ENCODE results near the gene TMEM44. TPM values are rescaled to one million over a fixed set of nuclear protein-coding genes. Genes with fewer than 3 reads are reported as not detected.

Gene TMEM44
- total and polyA plus RNA-seq, 2 of the 4 experiments (the other 2 are of a cell fraction) = 9.7 to 24.2 TPM

DNA sequence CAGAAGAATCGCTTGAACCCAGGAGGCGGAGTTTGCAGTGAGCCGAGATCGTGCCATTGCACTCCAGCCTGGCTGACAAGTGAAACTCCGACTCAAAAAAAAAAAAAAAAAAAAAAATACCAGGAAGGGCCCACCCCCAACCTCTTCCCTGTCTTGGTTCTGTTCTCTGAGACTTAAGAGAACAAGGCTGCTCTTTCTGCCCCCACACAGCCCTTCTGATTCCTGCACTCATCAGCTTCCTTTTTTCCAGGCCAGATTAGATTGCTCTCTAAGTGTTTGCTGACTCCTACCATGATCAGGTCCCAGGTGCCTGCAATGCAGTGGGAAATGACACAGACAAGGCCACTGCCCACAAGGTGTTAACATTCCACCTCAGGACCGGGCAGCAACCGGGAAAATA, 13.0 kb downstream of the TMEM44 start:
- Histone ChIP-seq H2AK9ac (replicated peaks; ENCODE audit: low read depth, low read length, poor library complexity) (no peak overlapping the region), H2AK5ac (ENCODE audit: low read depth, low read length) (no peak overlapping the region), H3K27ac (ENCODE audit: insufficient read depth, low read length) (no peak overlapping the region), H3K79me1 (ENCODE audit: low read depth in 1 of 2, low read length in 2 of 2) (peaks cover 0 to 3% of the 10 kb centered on the region in 2 experiments; a peak in 1 of 4 replicates), H3K27me3 (ENCODE audit: control insufficient read depth, insufficient read depth, low read length) (no peaks in the 10 kb centered on the region), H4K91ac (ENCODE audit: insufficient read depth, low read depth, low read length) (no peak overlapping the region), H2BK20ac (ENCODE audit: low read depth, low read length) (no peak overlapping the region), H4K8ac (ENCODE audit: low read depth in 2 of 2, low read length in 2 of 2) (no peak overlapping the region), H2BK120ac (ENCODE audit: low read depth, low read length) (no peak overlapping the region), H2AFZ (replicated peaks; ENCODE audit: low read length, poor library complexity) (no peak overlapping the region), H3K4me3 (ENCODE audit: insufficient read depth, low read depth, low read length) (no peak overlapping the region), H3K14ac (replicated peaks; ENCODE audit: low read depth, low read length) (no peak overlapping the region), H3K56ac (ENCODE audit: extremely low read depth, insufficient read depth, low read length) (no peak overlapping the region), H2BK15ac (ENCODE audit: low read depth, low read length) (no peak overlapping the region), H3K9ac (ENCODE audit: low read depth, low read length) (no peak overlapping the region), H2BK5ac (ENCODE audit: low read depth, low read length, poor library complexity, severe bottlenecking) (no peak overlapping the region), H3K4me2 (ENCODE audit: low read depth, low read length) (no peak overlapping the region), H3K9me1 (ENCODE audit: insufficient read depth, low read length) (no peaks in the 10 kb centered on the region; the same call in 1 of the 2 replicates), H3K18ac (ENCODE audit: low read depth, low read length) (no peak overlapping the region), H3K4ac (ENCODE audit: low read depth, low read length) (no peak overlapping the region), H3K4me1 (ENCODE audit: control insufficient read depth, insufficient read depth, low read length) (peaks cover 2% of the 10 kb centered on the region; the same call in 1 of the 2 replicates), H4K5ac (ENCODE audit: low read depth, low read length) (no peak overlapping the region), H4K20me1 (ENCODE audit: insufficient read depth, low read length) (peaks cover 3% of the 10 kb centered on the region; the same call in 1 of the 2 replicates), H3K23ac (ENCODE audit: low read depth, low read length) (no peak overlapping the region), H3K36me3 (ENCODE audit: control insufficient read depth, insufficient read depth, low read length) (peaks cover 42% of the 10 kb centered on the region; the same call in 1 of the 2 replicates), H3K9me3 (ENCODE audit: control insufficient read depth, insufficient read depth, low read length) (no peaks in the 10 kb centered on the region)
- TF ChIP-seq, protein P1, sequence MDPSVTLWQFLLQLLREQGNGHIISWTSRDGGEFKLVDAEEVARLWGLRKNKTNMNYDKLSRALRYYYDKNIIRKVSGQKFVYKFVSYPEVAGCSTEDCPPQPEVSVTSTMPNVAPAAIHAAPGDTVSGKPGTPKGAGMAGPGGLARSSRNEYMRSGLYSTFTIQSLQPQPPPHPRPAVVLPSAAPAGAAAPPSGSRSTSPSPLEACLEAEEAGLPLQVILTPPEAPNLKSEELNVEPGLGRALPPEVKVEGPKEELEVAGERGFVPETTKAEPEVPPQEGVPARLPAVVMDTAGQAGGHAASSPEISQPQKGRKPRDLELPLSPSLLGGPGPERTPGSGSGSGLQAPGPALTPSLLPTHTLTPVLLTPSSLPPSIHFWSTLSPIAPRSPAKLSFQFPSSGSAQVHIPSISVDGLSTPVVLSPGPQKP (IDR thresholded peaks at IDR 0.05; ENCODE audit: borderline replicate concordance, low read depth, low read length) = no peak
- TF ChIP-seq RFX5 (IDR thresholded peaks at IDR 0.05; ENCODE audit: low read depth, low read length) (no peak), BHLHE40 (IDR thresholded peaks at IDR 0.05; ENCODE audit: low read depth, low read length) (no peak), RAD21 (IDR thresholded peaks at IDR 0.05; ENCODE audit: low read length) (no peak), CHD1 (IDR thresholded peaks at IDR 0.05; ENCODE audit: low read depth, low read length) (no peak), NFE2L2 (IDR thresholded peaks at IDR 0.05; ENCODE audit: low read depth, low read length) (no peak), MXI1 (IDR thresholded peaks at IDR 0.05; ENCODE audit: borderline replicate concordance, low read depth, low read length) (no peak), RCOR1 (IDR thresholded peaks at IDR 0.05; ENCODE audit: insufficient replicate concordance, low read length) (no peak), CEBPB (IDR thresholded peaks at IDR 0.05; ENCODE audit: low read depth, low read length) (no peak), POLR2A (IDR thresholded peaks at IDR 0.05; ENCODE audit: low read depth, low read length) (no peak)
- TF ChIP-seq, protein P2, sequence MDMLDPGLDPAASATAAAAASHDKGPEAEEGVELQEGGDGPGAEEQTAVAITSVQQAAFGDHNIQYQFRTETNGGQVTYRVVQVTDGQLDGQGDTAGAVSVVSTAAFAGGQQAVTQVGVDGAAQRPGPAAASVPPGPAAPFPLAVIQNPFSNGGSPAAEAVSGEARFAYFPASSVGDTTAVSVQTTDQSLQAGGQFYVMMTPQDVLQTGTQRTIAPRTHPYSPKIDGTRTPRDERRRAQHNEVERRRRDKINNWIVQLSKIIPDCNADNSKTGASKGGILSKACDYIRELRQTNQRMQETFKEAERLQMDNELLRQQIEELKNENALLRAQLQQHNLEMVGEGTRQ (IDR thresholded peaks at IDR 0.05; ENCODE audit: low read depth, low read length) = no peak
- no TSS peak for BruUV-seq (replicated peaks)
- intact Hi-C loops (cut with micrococcal nuclease) (no loop called here), in situ Hi-C loops (cut with MboI; ENCODE audit: low sequenced_read_pairs) (no loop called here), dilution Hi-C loops (cut with HindIII; ENCODE audit: low sequenced_read_pairs, unreplicated experiment) (no loop called here)
- CTCF ChIA-PET = no interaction called here
- ATAC-seq (ENCODE audit: low read depth) (no peak), DNase-seq (no peak)
- WGBS, 2 experiments (ENCODE audit: extremely low coverage in 2 of 2, insufficient read length in 1 of 2) = no CpG with 5 or more reads among the region's 7 CpGs
- POLR2A ChIA-PET (ENCODE audit: unreplicated experiment) = no interaction called here
